ENCODE results near the gene PCK2.

DNA sequence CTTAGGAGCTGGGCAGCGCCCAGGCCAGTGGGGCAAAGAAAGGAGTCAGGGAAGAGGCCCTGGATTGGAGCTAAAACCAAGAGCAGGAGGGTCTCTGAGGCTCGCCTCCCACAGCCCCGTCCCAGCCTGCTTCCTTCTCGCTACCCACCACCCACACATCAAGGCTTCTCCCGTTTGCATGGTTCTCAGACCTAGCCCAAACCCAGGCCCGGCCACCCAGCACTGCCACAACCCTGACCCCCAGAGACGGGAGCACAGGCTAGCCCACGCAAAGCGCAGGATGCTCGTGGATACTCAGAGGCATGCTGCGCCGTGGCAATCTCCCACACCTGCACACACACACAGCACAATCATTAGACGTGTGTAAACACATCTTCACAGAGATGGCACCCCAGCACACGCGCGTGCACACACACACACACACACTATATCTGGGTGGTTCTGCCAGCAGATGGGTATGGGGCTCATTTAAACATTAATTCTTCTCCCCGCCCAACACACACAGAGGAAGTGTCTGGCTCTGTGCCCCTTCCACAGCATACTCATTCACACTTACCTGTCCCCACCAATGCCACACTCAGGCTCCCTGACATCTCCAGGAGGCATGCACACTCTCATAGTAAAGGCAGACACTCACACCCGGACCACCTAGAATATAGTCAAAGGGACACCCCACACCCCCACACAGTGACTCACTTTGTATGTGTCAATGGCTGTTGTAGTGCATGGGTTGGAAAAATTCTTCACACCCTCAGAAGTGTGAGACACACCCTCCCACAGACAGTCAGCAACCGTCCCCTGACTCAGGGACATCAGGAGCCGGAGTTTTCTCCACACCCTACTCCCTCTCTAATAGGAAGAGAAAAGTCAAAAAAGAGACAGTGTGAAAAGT lies 41.2 kb upstream of the PCK2 start:
- TF ChIP-seq, protein P1, sequence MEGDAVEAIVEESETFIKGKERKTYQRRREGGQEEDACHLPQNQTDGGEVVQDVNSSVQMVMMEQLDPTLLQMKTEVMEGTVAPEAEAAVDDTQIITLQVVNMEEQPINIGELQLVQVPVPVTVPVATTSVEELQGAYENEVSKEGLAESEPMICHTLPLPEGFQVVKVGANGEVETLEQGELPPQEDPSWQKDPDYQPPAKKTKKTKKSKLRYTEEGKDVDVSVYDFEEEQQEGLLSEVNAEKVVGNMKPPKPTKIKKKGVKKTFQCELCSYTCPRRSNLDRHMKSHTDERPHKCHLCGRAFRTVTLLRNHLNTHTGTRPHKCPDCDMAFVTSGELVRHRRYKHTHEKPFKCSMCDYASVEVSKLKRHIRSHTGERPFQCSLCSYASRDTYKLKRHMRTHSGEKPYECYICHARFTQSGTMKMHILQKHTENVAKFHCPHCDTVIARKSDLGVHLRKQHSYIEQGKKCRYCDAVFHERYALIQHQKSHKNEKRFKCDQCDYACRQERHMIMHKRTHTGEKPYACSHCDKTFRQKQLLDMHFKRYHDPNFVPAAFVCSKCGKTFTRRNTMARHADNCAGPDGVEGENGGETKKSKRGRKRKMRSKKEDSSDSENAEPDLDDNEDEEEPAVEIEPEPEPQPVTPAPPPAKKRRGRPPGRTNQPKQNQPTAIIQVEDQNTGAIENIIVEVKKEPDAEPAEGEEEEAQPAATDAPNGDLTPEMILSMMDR (IDR thresholded peaks at IDR 0.05): no peak
- no peak for TF ChIP-seq POLR2A (IDR thresholded peaks at IDR 0.05)

All from testis (tissue), 2 donors.